ENCODE measurements around the gene TMEM255B.

DNA sequence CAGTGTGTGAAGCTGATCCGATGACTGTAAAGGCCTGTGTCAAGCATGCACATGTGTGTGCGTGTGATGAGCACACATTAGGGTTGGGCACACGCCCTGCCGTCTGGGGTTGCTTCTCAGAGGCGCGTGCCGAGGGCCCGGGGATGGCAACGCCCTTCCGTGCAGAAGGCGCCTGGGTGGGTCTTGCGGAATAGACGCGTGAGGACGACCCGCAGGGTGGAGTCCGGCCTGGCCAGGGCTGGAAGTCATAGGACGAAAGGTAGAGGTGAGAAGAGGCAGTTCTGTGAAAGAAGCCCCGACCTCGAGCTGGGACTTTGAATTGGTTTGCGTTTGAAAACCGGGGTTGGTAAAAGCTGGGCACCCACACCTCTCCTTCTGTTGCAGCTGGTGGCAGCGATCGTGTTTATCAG is 35.7 kb downstream of the TMEM255B start:
- TF ChIP-seq, protein P1, sequence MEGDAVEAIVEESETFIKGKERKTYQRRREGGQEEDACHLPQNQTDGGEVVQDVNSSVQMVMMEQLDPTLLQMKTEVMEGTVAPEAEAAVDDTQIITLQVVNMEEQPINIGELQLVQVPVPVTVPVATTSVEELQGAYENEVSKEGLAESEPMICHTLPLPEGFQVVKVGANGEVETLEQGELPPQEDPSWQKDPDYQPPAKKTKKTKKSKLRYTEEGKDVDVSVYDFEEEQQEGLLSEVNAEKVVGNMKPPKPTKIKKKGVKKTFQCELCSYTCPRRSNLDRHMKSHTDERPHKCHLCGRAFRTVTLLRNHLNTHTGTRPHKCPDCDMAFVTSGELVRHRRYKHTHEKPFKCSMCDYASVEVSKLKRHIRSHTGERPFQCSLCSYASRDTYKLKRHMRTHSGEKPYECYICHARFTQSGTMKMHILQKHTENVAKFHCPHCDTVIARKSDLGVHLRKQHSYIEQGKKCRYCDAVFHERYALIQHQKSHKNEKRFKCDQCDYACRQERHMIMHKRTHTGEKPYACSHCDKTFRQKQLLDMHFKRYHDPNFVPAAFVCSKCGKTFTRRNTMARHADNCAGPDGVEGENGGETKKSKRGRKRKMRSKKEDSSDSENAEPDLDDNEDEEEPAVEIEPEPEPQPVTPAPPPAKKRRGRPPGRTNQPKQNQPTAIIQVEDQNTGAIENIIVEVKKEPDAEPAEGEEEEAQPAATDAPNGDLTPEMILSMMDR (IDR thresholded peaks at IDR 0.05), result no peak
- TF ChIP-seq, protein P2, sequence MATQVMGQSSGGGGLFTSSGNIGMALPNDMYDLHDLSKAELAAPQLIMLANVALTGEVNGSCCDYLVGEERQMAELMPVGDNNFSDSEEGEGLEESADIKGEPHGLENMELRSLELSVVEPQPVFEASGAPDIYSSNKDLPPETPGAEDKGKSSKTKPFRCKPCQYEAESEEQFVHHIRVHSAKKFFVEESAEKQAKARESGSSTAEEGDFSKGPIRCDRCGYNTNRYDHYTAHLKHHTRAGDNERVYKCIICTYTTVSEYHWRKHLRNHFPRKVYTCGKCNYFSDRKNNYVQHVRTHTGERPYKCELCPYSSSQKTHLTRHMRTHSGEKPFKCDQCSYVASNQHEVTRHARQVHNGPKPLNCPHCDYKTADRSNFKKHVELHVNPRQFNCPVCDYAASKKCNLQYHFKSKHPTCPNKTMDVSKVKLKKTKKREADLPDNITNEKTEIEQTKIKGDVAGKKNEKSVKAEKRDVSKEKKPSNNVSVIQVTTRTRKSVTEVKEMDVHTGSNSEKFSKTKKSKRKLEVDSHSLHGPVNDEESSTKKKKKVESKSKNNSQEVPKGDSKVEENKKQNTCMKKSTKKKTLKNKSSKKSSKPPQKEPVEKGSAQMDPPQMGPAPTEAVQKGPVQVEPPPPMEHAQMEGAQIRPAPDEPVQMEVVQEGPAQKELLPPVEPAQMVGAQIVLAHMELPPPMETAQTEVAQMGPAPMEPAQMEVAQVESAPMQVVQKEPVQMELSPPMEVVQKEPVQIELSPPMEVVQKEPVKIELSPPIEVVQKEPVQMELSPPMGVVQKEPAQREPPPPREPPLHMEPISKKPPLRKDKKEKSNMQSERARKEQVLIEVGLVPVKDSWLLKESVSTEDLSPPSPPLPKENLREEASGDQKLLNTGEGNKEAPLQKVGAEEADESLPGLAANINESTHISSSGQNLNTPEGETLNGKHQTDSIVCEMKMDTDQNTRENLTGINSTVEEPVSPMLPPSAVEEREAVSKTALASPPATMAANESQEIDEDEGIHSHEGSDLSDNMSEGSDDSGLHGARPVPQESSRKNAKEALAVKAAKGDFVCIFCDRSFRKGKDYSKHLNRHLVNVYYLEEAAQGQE (IDR thresholded peaks at IDR 0.05; ENCODE audit: insufficient read depth in 1 of 2, low read depth in 2 of 2, low read length in 1 of 2), result no peak
- TF ChIP-seq POLR2AphosphoS5 (IDR thresholded peaks at IDR 0.05; ENCODE audit: low read depth, low read length), result no peak

All from Panc1 (cell line).